Lower leg skin (tissue), 4 donors: ENCODE measurements around the gene NEK4. TPM values are rescaled to one million over a fixed set of nuclear protein-coding genes. Genes with fewer than 3 reads are reported as not detected.

ENCODE experiments used
- DNase-seq, 2 donors: peaks; one replicate each; pipeline ENCODE4 v3.0.0-alpha.2; 2019; ENCODE audit warnings: low spot score in 2 of 2
- H3K4me3 ChIP-seq: fragments of 200-600 bp; sonication (generic); 2 replicates; pipeline ENCODE4 v1.5.1; 2017; ENCODE audit warnings: mild to moderate bottlenecking, low read depth; ENCODE audit not compliant: poor library complexity, severe bottlenecking
- POLR2A ChIP-seq, 2 donors: fragments of 450-650 bp; IDR thresholded peaks; one replicate each; pipeline ENCODE4 v1.6.1; 2016 to 2017; ENCODE audit warnings: antibody characterized with exemption in 2 of 2, mild to moderate bottlenecking in 1 of 2, moderate library complexity in 1 of 2
- WGBS, 2 donors: methylation state at CpG; one replicate each; pipeline ENCODE4 v1.1.5; 2018; 5-methylcytosine and 5-hydroxymethylcytosine counted together
- intact Hi-C: fragments of 100-400 bp; cut with DNase I; formaldehyde crosslinking; loops from one replicate; pipeline ENCODE4 v1.15.0; 2023; ENCODE audit warnings: low total_unique reads
- total RNA-seq, 4 donors: library from RNA; depleted of rRNA; stranded (reverse); fragments of >200 nt; gene quantifications; one replicate each; pipeline ENCODE4 v1.1.0, GENCODE V29; 2016
- TF ChIP-seq, protein P1 (sequence below), 3 donors: fragments of 450-650 bp; IDR thresholded peaks; one replicate each; pipeline ENCODE4 v1.5.1; 2016; ENCODE audit warnings: antibody characterized with exemption in 3 of 3, mild to moderate bottlenecking in 3 of 3, moderate library complexity in 2 of 3

NEK4 gene
- total RNA-seq, 4 donors from 2014 or later = 9.2 to 15.9 (median 12.7) TPM

- H3K4me3 ChIP-seq = no peak overlapping the region
- DNase-seq = no peak
- TF ChIP-seq, protein P1, sequence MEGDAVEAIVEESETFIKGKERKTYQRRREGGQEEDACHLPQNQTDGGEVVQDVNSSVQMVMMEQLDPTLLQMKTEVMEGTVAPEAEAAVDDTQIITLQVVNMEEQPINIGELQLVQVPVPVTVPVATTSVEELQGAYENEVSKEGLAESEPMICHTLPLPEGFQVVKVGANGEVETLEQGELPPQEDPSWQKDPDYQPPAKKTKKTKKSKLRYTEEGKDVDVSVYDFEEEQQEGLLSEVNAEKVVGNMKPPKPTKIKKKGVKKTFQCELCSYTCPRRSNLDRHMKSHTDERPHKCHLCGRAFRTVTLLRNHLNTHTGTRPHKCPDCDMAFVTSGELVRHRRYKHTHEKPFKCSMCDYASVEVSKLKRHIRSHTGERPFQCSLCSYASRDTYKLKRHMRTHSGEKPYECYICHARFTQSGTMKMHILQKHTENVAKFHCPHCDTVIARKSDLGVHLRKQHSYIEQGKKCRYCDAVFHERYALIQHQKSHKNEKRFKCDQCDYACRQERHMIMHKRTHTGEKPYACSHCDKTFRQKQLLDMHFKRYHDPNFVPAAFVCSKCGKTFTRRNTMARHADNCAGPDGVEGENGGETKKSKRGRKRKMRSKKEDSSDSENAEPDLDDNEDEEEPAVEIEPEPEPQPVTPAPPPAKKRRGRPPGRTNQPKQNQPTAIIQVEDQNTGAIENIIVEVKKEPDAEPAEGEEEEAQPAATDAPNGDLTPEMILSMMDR (IDR thresholded peaks at IDR 0.05) = no peak
- TF ChIP-seq POLR2A (IDR thresholded peaks at IDR 0.05) = no peak
- intact Hi-C loops = no loop called here
- WGBS, 2 donors = 60 to 62% methylated on average over 33 to 39 of the region's 39 CpGs
Observed at GRCh38 chr3:52714335-52715302, 56.1 kb downstream of the NEK4 start.

- no peak for DNase-seq
- TF ChIP-seq, protein P1 (IDR thresholded peaks at IDR 0.05) = no peak
- TF ChIP-seq POLR2A (IDR thresholded peaks at IDR 0.05) = no peak
- intact Hi-C loops = no loop called here
- WGBS, 2 donors = 92 to 96% methylated on average over 17 of the region's 17 CpGs
- H3K4me3 ChIP-seq = no peak overlapping the region
Observed at GRCh38 chr3:52712291-52713212, 58.2 kb downstream of the NEK4 start.

DNA sequence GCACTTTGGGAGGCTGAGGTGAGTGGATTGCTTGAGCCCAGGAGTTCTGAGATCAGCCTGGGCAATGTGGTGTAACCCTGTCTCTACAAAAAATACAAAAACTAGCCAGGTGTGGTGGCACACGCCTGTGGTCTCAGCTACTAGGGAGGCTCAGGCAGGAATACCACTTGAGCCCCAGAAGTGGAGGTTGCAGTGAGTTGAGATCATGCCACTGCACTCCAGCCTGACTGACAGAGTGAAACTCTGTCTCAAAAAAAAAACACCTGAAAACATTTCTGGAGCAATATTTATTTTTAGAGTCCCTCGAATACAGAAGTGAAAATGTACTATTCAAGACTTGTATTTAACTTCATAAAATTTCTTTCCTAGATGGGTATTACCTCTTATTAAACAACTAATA, 60.2 kb downstream of the NEK4 start:
- intact Hi-C loops = no loop called here
- H3K4me3 ChIP-seq = no peak overlapping the region
- WGBS, 2 donors = 85 to 88% methylated on average over 2 of the region's 2 CpGs
- no peak for TF ChIP-seq POLR2A (IDR thresholded peaks at IDR 0.05)
- TF ChIP-seq, protein P1 (IDR thresholded peaks at IDR 0.05) = no peak
- DNase-seq = no peak

- TF ChIP-seq, protein P1 (IDR thresholded peaks at IDR 0.05) = no peak
- TF ChIP-seq POLR2A (IDR thresholded peaks at IDR 0.05) = no peak
- intact Hi-C loops = no loop called here
- 76 to 82% methylated on average over 4 of the region's 4 CpGs for WGBS, 2 donors
- H3K4me3 ChIP-seq = no peak overlapping the region
- DNase-seq = no peak
Observed at GRCh38 chr3:52707585-52707984, 63.2 kb downstream of the NEK4 start.

- TF ChIP-seq POLR2A (IDR thresholded peaks at IDR 0.05) = peak in 1 of 2 donors; percentile 51
- TF ChIP-seq, protein P1 (IDR thresholded peaks at IDR 0.05) = no peak
- peak; percentile 70 to 96 for DNase-seq
- intact Hi-C loops = no loop called here
- WGBS, 2 donors = 0% methylated on average over 37 to 45 of the region's 94 CpGs
- peak within 1 kb of the TSS; percentile 63 for H3K4me3 ChIP-seq
Observed at GRCh38 chr3:52705688-52706686, 64.8 kb downstream of the NEK4 start, which contains the start of the genes GLT8D1 and SPCS1. TSS of gene GLT8D1 (minus strand) at chr3:52705791. CDS start at chr3:52700460, 5,331 bp downstream. TSS of gene SPCS1 (plus strand) at chr3:52706106. CDS start at chr3:52706247, 141 bp downstream.
